WTC11 (cell line): ENCODE results near the gene PKP2.

ENCODE experiments used
- ATF2 ChIP-seq: sonication (generic); formaldehyde crosslinking; IDR thresholded peaks from 2 replicates; pipeline ENCODE4 v1.8.1; 2022; ENCODE audit warnings: low read depth, missing genetic modification reagents, borderline replicate concordance
- CTCF ChIP-seq: fragments of 200-600 bp; IDR thresholded peaks from 2 replicates; pipeline ENCODE4 v1.8.0; 2022; ENCODE audit warnings: antibody characterized with exemption
- ZNF232 ChIP-seq: sonication (generic); formaldehyde crosslinking; IDR thresholded peaks from 2 replicates; pipeline ENCODE4 v1.8.0; 2022; ENCODE audit warnings: mild to moderate bottlenecking, missing genetic modification reagents

- TF ChIP-seq ZNF232 (CRISPR knock-in tag) = no peak
- TF ChIP-seq CTCF = no peak
- TF ChIP-seq ATF2 (CRISPR knock-in tag) = no peak
These were observed 119.4 kb downstream of the PKP2 start for GRCh38 chr12:32777159-32777558.
